HCT116 (cell line): Measurements from ENCODE around the gene SLC2A4. TPM values are rescaled to one million over a fixed set of nuclear protein-coding genes. Genes with fewer than 3 reads are reported as not detected.

Source experiments
- ATAC-seq: fragments of 200-7000 bp; cut with Tn5 transposase; 2 replicates; pipeline ENCODE4 v1.9.1; 2020; ENCODE audit warnings: mild to moderate bottlenecking, moderate library complexity
- BruUV-seq: library from RNA; stranded (reverse); fragments of 400-500 nt; replicated peaks from 2 replicates; lab custom pipeline; 2021; lab: Mats Ljungman, UMichigan
- CTCF ChIA-PET: fragments of 300-600 bp; sonication (Branson Sonifier 250); formaldehyde crosslinking; loops from one replicate; lab custom pipeline; 2021; ENCODE audit warnings: antibody characterized with exemption; lab: Charles Lee
- POLR2A ChIA-PET: fragments of 300-600, 350-600 bp; sonication (Branson Sonifier 250); formaldehyde crosslinking; loops from one replicate; lab custom pipeline; 2021; ENCODE audit warnings: antibody characterized with exemption; lab: Charles Lee
- RAD21 ChIA-PET, 2 experiments: fragments of 300-600 bp; sonication (Branson Sonifier 250); formaldehyde crosslinking; loops; one replicate each; lab custom pipeline; 2023; ENCODE audit warnings: low total read pairs in 2 of 2; ENCODE audit not compliant: uncharacterized antibody in 2 of 2, unreplicated experiment in 2 of 2, low non-redundant PET in 1 of 2; lab: Charles Lee
- DNase-seq: peaks from one replicate; pipeline ENCODE4 v3.0.0-alpha.2; 2010; ENCODE audit warnings: low read depth, low spot score
- H2AFZ ChIP-seq: fragments of 200-600 bp; shearing (Covaris generic), sonication (generic); 2 replicates; pipeline ENCODE4 v1.6.1; 2017; ENCODE audit warnings: low read depth, mixed run types, mixed read lengths, antibody characterized with exemption, low read length; ENCODE audit not compliant: poor library complexity, severe bottlenecking
- H3K27ac ChIP-seq: 2 replicates; pipeline ENCODE4 v1.5.1; 2012; ENCODE audit warnings: low read depth, low read length
- H3K27me3 ChIP-seq: fragments of 200-600 bp; sonication (generic); 2 replicates; pipeline ENCODE4 v1.6.1; 2016; ENCODE audit warnings: mixed run types, low read length, mixed read lengths; ENCODE audit not compliant: insufficient read depth
- H3K36me3 ChIP-seq, 2 experiments: fragments of 200-500 bp in 1 of 2; fragments of 200-600 bp in 1 of 2; sonication (Bioruptor generic) in 1 of 2; sonication (generic) in 1 of 2; 2 replicates each; pipeline versions ENCODE4 v1.5.1 to v1.6.1; 2014 to 2016; ENCODE audit warnings: low read length in 2 of 2, inconsistent platforms in 1 of 2, mixed read lengths in 1 of 2, mixed run types in 1 of 2; ENCODE audit not compliant: insufficient read depth in 2 of 2, control insufficient read depth in 1 of 2
- H3K4me1 ChIP-seq, 2 experiments: fragments of 200-600 bp in 1 of 2; sonication (generic) in 1 of 2; 2 replicates each; pipeline versions ENCODE4 v1.5.1 to v1.6.1; 2012 to 2017; ENCODE audit warnings: low read length in 2 of 2, inconsistent platforms in 1 of 2, mild to moderate bottlenecking in 1 of 2, mixed read lengths in 1 of 2, mixed run types in 1 of 2, moderate library complexity in 1 of 2; ENCODE audit not compliant: insufficient read depth in 2 of 2, control insufficient read depth in 1 of 2
- H3K4me2 ChIP-seq: fragments of 200-600 bp; sonication (generic); 2 replicates; pipeline ENCODE4 v1.6.1; 2017; ENCODE audit warnings: mixed run types, low read length, mixed read lengths
- H3K4me3 ChIP-seq, 2 experiments: fragments of 200-600 bp in 1 of 2; sonication (generic) in 1 of 2; replicated peaks in 1 of 2; 2 replicates each; pipeline ENCODE4 v1.5.1; 2011 to 2016; ENCODE audit warnings: low read length in 2 of 2, control low read depth in 1 of 2, low read depth in 1 of 2, mild to moderate bottlenecking in 1 of 2, mixed read lengths in 1 of 2, mixed run types in 1 of 2
- H3K79me2 ChIP-seq: fragments of 200-600 bp; sonication (generic); 2 replicates; pipeline ENCODE4 v1.6.1; 2017; ENCODE audit warnings: mild to moderate bottlenecking, mixed run types, low read length, moderate library complexity, mixed read lengths; ENCODE audit not compliant: insufficient read depth
- H3K9ac ChIP-seq: fragments of 200-600 bp; sonication (generic); 2 replicates; pipeline ENCODE4 v1.6.1; 2016; ENCODE audit warnings: low read length, mixed read lengths
- H3K9me2 ChIP-seq: fragments of 200-600 bp; sonication (generic), shearing (Covaris generic); 2 replicates; pipeline ENCODE4 v1.6.1; 2017; ENCODE audit warnings: mixed run types, mild to moderate bottlenecking, moderate library complexity; ENCODE audit not compliant: insufficient read depth
- H3K9me3 ChIP-seq, 2 experiments: fragments of 200-500 bp in 1 of 2; fragments of 200-600 bp in 1 of 2; sonication (Bioruptor generic) in 1 of 2; sonication (generic) in 1 of 2; 2 replicates each; pipeline ENCODE4 v1.6.1; 2014 to 2017; ENCODE audit warnings: low read length in 2 of 2, mixed read lengths in 2 of 2, inconsistent platforms in 1 of 2, low read depth in 1 of 2, mild to moderate bottlenecking in 1 of 2, mixed run types in 1 of 2, moderate library complexity in 1 of 2; ENCODE audit not compliant: control insufficient read depth in 1 of 2, insufficient read depth in 1 of 2
- H4K20me1 ChIP-seq: fragments of 200-600 bp; sonication (generic), shearing (Covaris generic); 2 replicates; pipeline ENCODE4 v1.6.1; 2017; ENCODE audit warnings: mixed run types, mild to moderate bottlenecking, moderate library complexity; ENCODE audit not compliant: insufficient read depth
- ATF3 ChIP-seq: IDR thresholded peaks from 2 replicates; pipeline ENCODE4 v1.6.1; 2012
- CEBPB ChIP-seq: IDR thresholded peaks from 2 replicates; pipeline ENCODE4 v1.6.1; 2012; ENCODE audit warnings: low read depth
- POLR2A ChIP-seq: IDR thresholded peaks from 2 replicates; pipeline ENCODE4 v1.7.0; 2011; ENCODE audit warnings: borderline replicate concordance; ENCODE audit not compliant: insufficient read depth, insufficient read length; ENCODE audit errors: extremely low read depth
- RAD21 ChIP-seq: IDR thresholded peaks from 2 replicates; pipeline ENCODE4 v1.6.1; 2012; ENCODE audit warnings: low read depth, mild to moderate bottlenecking
- REST ChIP-seq: IDR thresholded peaks from 2 replicates; pipeline ENCODE4 v1.6.1; 2012; ENCODE audit warnings: low read depth
- SIN3A ChIP-seq: IDR thresholded peaks from 2 replicates; pipeline ENCODE4 v1.6.1; 2012; ENCODE audit warnings: low read depth
- SRF ChIP-seq: IDR thresholded peaks from 2 replicates; pipeline ENCODE4 v1.6.1; 2012; ENCODE audit warnings: low read depth
- ZFX ChIP-seq: fragments of 450-650 bp; IDR thresholded peaks from 2 replicates; pipeline ENCODE4 v1.6.1; 2017
- ZNF274 ChIP-seq: fragments of 200-500 bp; sonication (Bioruptor generic); IDR thresholded peaks from 2 replicates; pipeline ENCODE4 v1.6.1; 2014; ENCODE audit warnings: mild to moderate bottlenecking, low read depth, low read length, inconsistent platforms
- intact Hi-C: fragments of 100-400 bp; cut with micrococcal nuclease; formaldehyde crosslinking; loops from 2 replicates; pipeline ENCODE4 v1.10.0; 2022
- total RNA-seq: library from RNA; stranded (reverse); gene quantifications from one replicate; pipeline ENCODE4 v1.2.1, GENCODE V29; 2021; ENCODE audit not compliant: unreplicated experiment

The SLC2A4 gene
- total RNA-seq, 1 experiment from 2014 or later = 2.5 TPM

- no peaks in the 10 kb centered on the region for H3K9me3 ChIP-seq
- ChIA-PET RAD21 (no interaction called here), CTCF (no interaction called here), POLR2A (no interaction called here)
- H3K9ac ChIP-seq = peak overlapping the region; percentile 93; the same call in 1 of the 2 replicates
- BruUV-seq = no TSS peak
- H3K4me1 ChIP-seq = peaks cover 3 to 29% of the 10 kb centered on the region in 2 experiments; a peak in 3 of 4 replicates
- no peaks in the 10 kb centered on the region for H4K20me1 ChIP-seq
- intact Hi-C loops = no loop called here
- peak overlapping the region; percentile 77 for H3K4me2 ChIP-seq
- peaks cover 13 to 27% of the 10 kb centered on the region in 2 experiments; a peak in 3 of 4 replicates for H3K36me3 ChIP-seq
- H3K27ac ChIP-seq = no peak overlapping the region
- no peak overlapping the region for H3K4me3 ChIP-seq
- H3K9me2 ChIP-seq = no peaks in the 10 kb centered on the region
- TF ChIP-seq REST (no peak), ZNF274 (no peak), RAD21 (no peak), SIN3A (no peak)
- H3K79me2 ChIP-seq = peaks cover 20% of the 10 kb centered on the region; the same call in 1 of the 2 replicates
- H3K27me3 ChIP-seq = no peaks in the 10 kb centered on the region
- H2AFZ ChIP-seq = no peak overlapping the region
- DNase-seq (no peak), ATAC-seq (no peak)
Measured at GRCh38 chr17:7327501-7327900, 46.0 kb downstream of the SLC2A4 start.

- H3K4me2 ChIP-seq = peak overlapping the region; percentile 77
- peak overlapping the region; percentile 98 to 99 for H3K4me3 ChIP-seq
- TF ChIP-seq ZFX (no peak), SRF (no peak), ATF3 (no peak), RAD21 (no peak), SIN3A (no peak), CEBPB (no peak), POLR2A (no peak)
- DNase-seq (no peak), ATAC-seq (no peak)
- H3K9me2 ChIP-seq = no peaks in the 10 kb centered on the region
- peaks cover 20% of the 10 kb centered on the region; the same call in 1 of the 2 replicates for H3K79me2 ChIP-seq
- H3K36me3 ChIP-seq = peaks cover 9 to 22% of the 10 kb centered on the region in 2 experiments; a peak in 3 of 4 replicates
- BruUV-seq = no TSS peak
- peak overlapping the region; percentile 81; the same call in 1 of the 2 replicates for H3K27ac ChIP-seq
- CTCF ChIA-PET = interaction anchor here (2.2 kb wide), 1 partner anchor 13 kb away, joined by 5 read pairs; the partner anchor contains the start of gene GPS2
- intact Hi-C loops = no loop called here
- RAD21 ChIA-PET = no interaction called here
- H3K9ac ChIP-seq = peak overlapping the region; percentile 93
- H3K4me1 ChIP-seq = peaks cover 3 to 29% of the 10 kb centered on the region in 2 experiments; a peak in 3 of 4 replicates
- H4K20me1 ChIP-seq = no peaks in the 10 kb centered on the region
- H2AFZ ChIP-seq = no peak overlapping the region
- H3K27me3 ChIP-seq = no peaks in the 10 kb centered on the region
- POLR2A ChIA-PET = no interaction called here
- no peaks in the 10 kb centered on the region for H3K9me3 ChIP-seq
Measured at GRCh38 chr17:7328009-7328408, 46.5 kb downstream of the SLC2A4 start.
